ENCODE measurements around the gene ANKMY1. TPM values are rescaled to one million over a fixed set of nuclear protein-coding genes. Genes with fewer than 3 reads are reported as not detected.

The ANKMY1 gene
- total RNA-seq, 1 experiment from 2014 or later, result 28.3 TPM

- no peak overlapping the region for H3K9ac ChIP-seq (ENCODE audit: low read length)
- no peak overlapping the region for H2AFZ ChIP-seq (ENCODE audit: low read depth, low read length, poor library complexity, severe bottlenecking)
- TF ChIP-seq ATF3 (IDR thresholded peaks at IDR 0.05) (no peak), SP1 (IDR thresholded peaks at IDR 0.05; ENCODE audit: low read depth) (no peak), FOSL1 (IDR thresholded peaks at IDR 0.05; ENCODE audit: low read depth) (no peak), ZBTB33 (IDR thresholded peaks at IDR 0.05; ENCODE audit: extremely low read depth, insufficient replicate concordance, low read length) (no peak), ZNF274 (IDR thresholded peaks at IDR 0.05; ENCODE audit: low read depth, low read length) (no peak), EZH2phosphoT487 (IDR thresholded peaks at IDR 0.05; ENCODE audit: borderline replicate concordance) (no peak), SIN3A (IDR thresholded peaks at IDR 0.05; ENCODE audit: low read depth) (no peak), JUND (IDR thresholded peaks at IDR 0.05) (no peak), POLR2AphosphoS5 (IDR thresholded peaks at IDR 0.05; ENCODE audit: low read depth, low read length) (no peak)
- peaks cover 13% of the 10 kb centered on the region for H3K79me2 ChIP-seq (ENCODE audit: insufficient read depth, low read length)
- no peaks in the 10 kb centered on the region for H4K20me1 ChIP-seq (ENCODE audit: insufficient read depth)
- ChIA-PET POLR2A (no interaction called here), RAD21 (ENCODE audit: low non-redundant PET in 1 of 2, low total read pairs in 2 of 2, uncharacterized antibody in 2 of 2, unreplicated experiment in 2 of 2) (no interaction called here), CTCF (no interaction called here)
- no peaks in the 10 kb centered on the region for H3K4me1 ChIP-seq (ENCODE audit: control insufficient read depth in 1 of 2, insufficient read depth in 2 of 2, low read length in 2 of 2)
- ATAC-seq, result no peak
- DNase-seq (ENCODE audit: low read depth, low spot score), result no peak
- no peak overlapping the region for H3K27ac ChIP-seq (ENCODE audit: low read depth, low read length)
- BruUV-seq (replicated peaks), result no TSS peak
- H3K9me3 ChIP-seq (ENCODE audit: control insufficient read depth in 1 of 2, insufficient read depth in 1 of 2, low read depth in 1 of 2, low read length in 2 of 2), result no peaks in the 10 kb centered on the region
- intact Hi-C loops (cut with micrococcal nuclease), result no loop called here
- H3K9me2 ChIP-seq (ENCODE audit: insufficient read depth), result no peaks in the 10 kb centered on the region
- H3K27me3 ChIP-seq (ENCODE audit: insufficient read depth, low read length), result no peaks in the 10 kb centered on the region
- H3K4me3 ChIP-seq (replicated peaks in 1 of 2; ENCODE audit: low read depth in 1 of 2, low read length in 2 of 2), result no peak overlapping the region
- H3K4me2 ChIP-seq (ENCODE audit: low read length), result no peak overlapping the region
- peaks cover 3 to 9% of the 10 kb centered on the region in 2 experiments; a peak in 3 of 4 replicates for H3K36me3 ChIP-seq (ENCODE audit: control insufficient read depth in 1 of 2, insufficient read depth in 2 of 2, low read length in 2 of 2)
Measured at GRCh38 chr2:240593703-240594451, 36.1 kb upstream of the ANKMY1 start.

Data from HCT116 (cell line).